GM12878 (cell line): Measurements from ENCODE around the gene CPEB1.

ENCODE experiments used
- CREB1 ChIP-seq: IDR thresholded peaks from 2 replicates; pipeline ENCODE4 v1.6.1; 2012; ENCODE audit warnings: low read depth, mild to moderate bottlenecking, inconsistent platforms
- HDGF ChIP-seq: fragments of 450-650 bp; IDR thresholded peaks from 2 replicates; pipeline ENCODE4 v1.6.1; 2016; ENCODE audit warnings: antibody characterized with exemption
- NR2C2 ChIP-seq: IDR thresholded peaks from 2 replicates; pipeline ENCODE4 v1.6.1; 2011; ENCODE audit warnings: borderline replicate concordance, low read depth; ENCODE audit not compliant: control insufficient read depth, insufficient read length
- SP1 ChIP-seq: IDR thresholded peaks from one replicate; pipeline ENCODE4 v1.6.1; 2011; ENCODE audit warnings: low read depth, low read length
- SUZ12 ChIP-seq: fragments of 200-600 bp; sonication (generic); IDR thresholded peaks from one replicate; pipeline ENCODE4 v1.6.1; 2018; ENCODE audit warnings: antibody characterized with exemption, mild to moderate bottlenecking; ENCODE audit not compliant: unreplicated experiment
- ZNF274 ChIP-seq: IDR thresholded peaks from one replicate; pipeline ENCODE4 v1.8.0; 2011; ENCODE audit not compliant: insufficient read length, insufficient read depth
- TF ChIP-seq, protein P1 (sequence below): IDR thresholded peaks from 2 replicates; pipeline ENCODE4 v1.6.1; 2012; ENCODE audit warnings: low read depth, low read length, improper control_type of control experiment
- TF ChIP-seq, protein P2 (sequence below): IDR thresholded peaks from 2 replicates; pipeline ENCODE4 v1.6.1; 2012; ENCODE audit warnings: low read length, inconsistent platforms
- TF ChIP-seq, protein P3 (sequence below), 3 experiments: IDR thresholded peaks in 2 of 3; conservative IDR thresholded peaks in 1 of 3; 2 replicates each; pipeline ENCODE4 v1.5.1; 2011; ENCODE audit warnings: low read depth in 3 of 3, low read length in 3 of 3, mild to moderate bottlenecking in 3 of 3, control low read depth in 2 of 3, moderate library complexity in 2 of 3, inconsistent platforms in 1 of 3, mixed read lengths in 1 of 3; ENCODE audit not compliant: control insufficient read depth in 2 of 3, insufficient read depth in 1 of 3; ENCODE audit errors: extremely low read depth in 1 of 3

DNA sequence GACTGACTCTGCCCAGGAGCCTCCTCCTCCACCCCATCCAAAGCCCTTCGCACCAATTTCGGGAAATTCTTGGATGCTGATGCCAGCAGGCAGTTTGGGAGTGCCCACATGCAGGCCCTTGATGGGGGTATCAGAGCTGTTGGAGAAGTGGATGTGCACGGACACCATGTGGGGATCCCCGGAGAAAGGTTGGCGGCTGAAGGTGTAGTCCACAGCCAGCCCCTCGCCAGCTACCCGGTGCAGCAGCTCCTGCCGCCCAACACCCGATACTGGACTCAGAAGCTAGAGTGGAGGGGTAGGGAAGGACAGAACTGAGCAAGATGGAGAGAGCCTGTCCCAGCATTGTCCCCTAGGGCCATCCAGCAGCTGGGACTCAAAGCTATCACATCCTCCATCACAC lies 15.5 kb upstream of the CPEB1 start:
- TF ChIP-seq, protein P1, sequence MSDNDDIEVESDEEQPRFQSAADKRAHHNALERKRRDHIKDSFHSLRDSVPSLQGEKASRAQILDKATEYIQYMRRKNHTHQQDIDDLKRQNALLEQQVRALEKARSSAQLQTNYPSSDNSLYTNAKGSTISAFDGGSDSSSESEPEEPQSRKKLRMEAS, result no peak
- no peak for TF ChIP-seq HDGF
- no peak for TF ChIP-seq ZNF274
- no peak for TF ChIP-seq SUZ12
- TF ChIP-seq SP1, result no peak
- TF ChIP-seq CREB1, result no peak
- TF ChIP-seq, protein P2, sequence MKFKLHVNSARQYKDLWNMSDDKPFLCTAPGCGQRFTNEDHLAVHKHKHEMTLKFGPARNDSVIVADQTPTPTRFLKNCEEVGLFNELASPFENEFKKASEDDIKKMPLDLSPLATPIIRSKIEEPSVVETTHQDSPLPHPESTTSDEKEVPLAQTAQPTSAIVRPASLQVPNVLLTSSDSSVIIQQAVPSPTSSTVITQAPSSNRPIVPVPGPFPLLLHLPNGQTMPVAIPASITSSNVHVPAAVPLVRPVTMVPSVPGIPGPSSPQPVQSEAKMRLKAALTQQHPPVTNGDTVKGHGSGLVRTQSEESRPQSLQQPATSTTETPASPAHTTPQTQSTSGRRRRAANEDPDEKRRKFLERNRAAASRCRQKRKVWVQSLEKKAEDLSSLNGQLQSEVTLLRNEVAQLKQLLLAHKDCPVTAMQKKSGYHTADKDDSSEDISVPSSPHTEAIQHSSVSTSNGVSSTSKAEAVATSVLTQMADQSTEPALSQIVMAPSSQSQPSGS, result no peak
- TF ChIP-seq, protein P3, sequence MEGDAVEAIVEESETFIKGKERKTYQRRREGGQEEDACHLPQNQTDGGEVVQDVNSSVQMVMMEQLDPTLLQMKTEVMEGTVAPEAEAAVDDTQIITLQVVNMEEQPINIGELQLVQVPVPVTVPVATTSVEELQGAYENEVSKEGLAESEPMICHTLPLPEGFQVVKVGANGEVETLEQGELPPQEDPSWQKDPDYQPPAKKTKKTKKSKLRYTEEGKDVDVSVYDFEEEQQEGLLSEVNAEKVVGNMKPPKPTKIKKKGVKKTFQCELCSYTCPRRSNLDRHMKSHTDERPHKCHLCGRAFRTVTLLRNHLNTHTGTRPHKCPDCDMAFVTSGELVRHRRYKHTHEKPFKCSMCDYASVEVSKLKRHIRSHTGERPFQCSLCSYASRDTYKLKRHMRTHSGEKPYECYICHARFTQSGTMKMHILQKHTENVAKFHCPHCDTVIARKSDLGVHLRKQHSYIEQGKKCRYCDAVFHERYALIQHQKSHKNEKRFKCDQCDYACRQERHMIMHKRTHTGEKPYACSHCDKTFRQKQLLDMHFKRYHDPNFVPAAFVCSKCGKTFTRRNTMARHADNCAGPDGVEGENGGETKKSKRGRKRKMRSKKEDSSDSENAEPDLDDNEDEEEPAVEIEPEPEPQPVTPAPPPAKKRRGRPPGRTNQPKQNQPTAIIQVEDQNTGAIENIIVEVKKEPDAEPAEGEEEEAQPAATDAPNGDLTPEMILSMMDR (IDR thresholded peaks at IDR 0.05 in 2 of 3, conservative IDR thresholded peaks at IDR 0.05 in 1 of 3; ENCODE audit: control insufficient read depth in 2 of 3, extremely low read depth in 1 of 3, insufficient read depth in 1 of 3, low read depth in 3 of 3, low read length in 3 of 3), result no peak
- TF ChIP-seq NR2C2, result no peak
